HG03196 (cell line): ENCODE data around the gene VAMP7.
"Not testable (repeated sequence)": the region's sequence is repeated elsewhere in the genome, so short reads cannot be mapped to it uniquely, and the experiment has no call there.

ENCODE experiments used
- ATAC-seq: cut with Tn5 transposase; IDR thresholded peaks from one replicate; pipeline ENCODE4 v1.9.1; 2021; ENCODE audit not compliant: unreplicated experiment

The VAMP7 gene, protein sequence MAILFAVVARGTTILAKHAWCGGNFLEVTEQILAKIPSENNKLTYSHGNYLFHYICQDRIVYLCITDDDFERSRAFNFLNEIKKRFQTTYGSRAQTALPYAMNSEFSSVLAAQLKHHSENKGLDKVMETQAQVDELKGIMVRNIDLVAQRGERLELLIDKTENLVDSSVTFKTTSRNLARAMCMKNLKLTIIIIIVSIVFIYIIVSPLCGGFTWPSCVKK

GRCh38 chrX:155881158-155881993, at the start of gene VAMP7:
VAMP7 (plus strand) TSS chrX:155881345; CDS start chrX:155889467, 8,122 bp downstream.
- ATAC-seq, result peak; percentile 97

- ATAC-seq, result no peak
Measured at GRCh38 chrX:155841232-155841631, 39.9 kb upstream of the VAMP7 start.

DNA sequence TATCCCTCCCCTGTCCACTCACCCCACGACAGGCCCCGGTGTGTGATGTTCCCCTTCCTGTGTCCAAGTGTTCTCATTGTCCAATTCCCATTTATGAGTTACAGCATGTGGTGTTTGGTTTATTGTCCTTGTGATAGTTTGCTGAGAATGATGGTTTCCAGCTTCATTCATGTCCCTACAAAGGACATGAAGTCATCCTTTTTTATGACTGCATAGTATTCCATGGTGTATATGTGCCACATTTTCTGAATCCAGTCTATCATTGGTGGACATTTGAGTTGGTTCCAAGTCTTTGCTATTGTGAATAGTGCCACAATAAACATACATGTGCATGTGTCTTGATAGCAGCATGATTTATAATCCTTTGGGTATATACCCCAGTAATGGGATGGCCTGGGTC, 29.4 kb upstream of the VAMP7 start:
- ATAC-seq, result not testable (repeated sequence)

DNA sequence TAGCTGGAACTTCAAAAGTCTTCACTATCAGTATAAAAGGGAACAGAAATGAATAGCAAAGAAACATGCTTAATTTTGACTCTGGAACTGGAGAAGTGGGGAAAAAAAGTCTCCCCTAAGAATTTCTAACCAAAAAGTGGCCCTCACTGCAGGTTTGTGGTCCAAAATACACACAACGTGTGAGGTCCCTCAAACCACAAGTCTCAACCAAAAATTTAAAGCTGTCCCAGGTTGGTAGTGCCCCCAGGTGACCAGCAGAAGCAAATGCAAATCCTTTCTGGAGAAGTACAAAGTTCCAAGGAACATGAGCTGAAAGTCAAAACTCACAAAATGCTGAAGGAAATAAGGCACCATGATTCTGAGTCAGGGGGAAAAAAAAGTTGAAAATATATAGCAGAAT, 23.6 kb upstream of the VAMP7 start:
- ATAC-seq, result no peak

DNA sequence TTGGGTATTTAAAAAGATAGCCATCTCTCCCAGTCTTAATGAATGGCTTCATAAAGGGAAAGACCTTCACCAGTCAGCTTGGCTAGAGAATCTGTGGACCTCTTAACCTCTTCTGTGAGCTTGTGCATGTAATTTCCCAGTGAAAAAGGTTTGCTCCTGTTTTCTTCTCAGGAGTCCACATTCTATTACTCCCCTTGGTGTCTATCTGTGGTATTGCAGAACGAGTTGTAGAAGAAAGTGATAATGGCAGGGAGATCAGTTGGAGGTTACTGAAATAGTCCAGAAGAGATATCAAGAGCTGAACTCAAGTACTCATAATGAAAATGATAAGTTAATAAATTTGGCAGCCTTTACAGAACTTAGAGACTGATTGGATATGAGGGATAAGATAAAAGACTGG, 16.5 kb upstream of the VAMP7 start:
- ATAC-seq, result no peak

DNA sequence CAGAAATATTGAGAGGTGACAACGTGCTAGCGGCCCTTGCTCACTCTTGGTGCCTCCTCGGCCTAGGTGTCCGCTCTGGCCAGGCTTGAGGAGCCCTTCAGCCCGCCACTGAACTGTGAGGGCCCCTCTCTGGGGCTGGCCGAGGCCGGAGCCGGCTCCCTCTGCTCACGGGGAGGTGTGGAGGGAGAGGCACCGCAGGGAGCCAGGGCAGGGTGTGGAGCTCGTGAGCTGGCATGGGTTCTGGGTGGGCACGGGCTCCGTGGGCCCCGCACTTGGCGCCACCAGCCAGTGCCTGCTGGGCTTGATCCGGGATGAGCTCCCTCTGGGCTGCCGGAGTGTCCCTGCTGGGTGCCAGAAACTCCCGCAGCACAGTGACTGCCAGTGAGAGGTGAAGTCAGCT, 16.0 kb upstream of the VAMP7 start:
- ATAC-seq, result no peak

- no peak for ATAC-seq
Measured at GRCh38 chrX:155867821-155868220, 13.3 kb upstream of the VAMP7 start.

GRCh38 chrX:155870958-155871357, 10.2 kb upstream of the VAMP7 start:
- no peak for ATAC-seq

- no peak for ATAC-seq
Measured at GRCh38 chrX:155871934-155872333, 9.2 kb upstream of the VAMP7 start.

DNA sequence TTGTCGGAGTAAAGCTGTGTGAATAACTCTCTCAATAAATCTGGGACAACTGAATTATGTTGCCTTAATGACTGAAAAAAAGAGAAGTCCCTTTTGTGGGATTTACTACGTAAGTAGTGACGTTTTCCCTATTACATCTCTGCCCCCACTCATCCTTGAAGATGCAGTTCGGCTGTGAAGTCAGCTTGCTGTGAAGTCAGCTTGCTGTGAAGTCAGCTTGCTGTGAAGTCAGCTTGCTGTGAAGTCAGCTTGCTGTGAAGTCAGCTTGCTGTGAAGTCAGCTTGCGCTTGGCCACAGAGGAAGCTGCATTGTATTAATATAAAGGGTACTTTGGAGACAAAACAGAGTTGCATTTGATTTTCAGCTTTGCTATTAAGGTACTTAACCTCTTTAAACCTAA, 8.0 kb upstream of the VAMP7 start:
- ATAC-seq, result no peak

GRCh38 chrX:155874571-155875244, 6.4 kb upstream of the VAMP7 start:
- no peak for ATAC-seq

DNA sequence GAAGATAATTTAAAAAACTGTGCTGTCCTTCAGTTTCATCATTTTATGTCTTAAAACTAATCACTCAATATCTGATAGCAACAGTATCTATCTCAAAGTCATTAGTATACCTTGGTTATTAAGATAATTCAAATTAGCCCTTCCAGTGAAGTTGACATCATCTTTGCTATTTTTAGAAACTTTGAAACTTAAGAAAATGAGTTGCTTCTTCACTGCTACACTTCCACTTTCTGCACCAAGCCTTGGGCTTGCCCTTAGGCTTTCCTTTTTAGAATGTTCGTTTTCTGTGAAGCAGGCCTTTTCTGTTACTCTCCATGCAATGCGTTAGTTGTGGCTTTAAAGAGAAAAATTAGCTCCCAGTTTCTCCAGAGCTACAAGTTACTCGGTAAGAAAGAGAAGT, 4.4 kb upstream of the VAMP7 start:
- ATAC-seq, result no peak

DNA sequence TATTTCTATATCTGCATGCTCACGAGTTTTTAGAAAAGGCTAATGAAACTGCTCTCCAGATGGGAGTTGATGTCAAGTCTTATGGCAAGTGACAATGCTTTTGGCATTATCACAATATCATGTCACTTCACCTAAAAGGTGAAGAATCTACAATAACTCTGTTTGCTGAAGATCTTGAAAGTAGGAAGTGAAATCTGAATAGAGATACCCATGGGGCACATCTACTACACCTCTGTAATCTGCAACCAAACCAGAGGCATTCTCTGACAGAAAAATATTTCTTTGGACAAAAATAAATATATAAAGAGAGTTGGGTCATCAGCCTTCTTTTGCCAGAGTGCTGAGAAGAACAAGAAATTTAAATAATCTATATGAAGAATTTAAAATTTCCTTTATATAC, 3.9 kb upstream of the VAMP7 start:
- ATAC-seq, result no peak

- ATAC-seq, result no peak
Measured at GRCh38 chrX:155880586-155881157, 473 bp upstream of the VAMP7 start.

GRCh38 chrX:155886409-155886808, 5.3 kb downstream of the VAMP7 start:
- no peak for ATAC-seq

- ATAC-seq, result no peak
Measured at GRCh38 chrX:155888139-155888538, 7.0 kb downstream of the VAMP7 start.

- ATAC-seq, result no peak
Measured at GRCh38 chrX:155889328-155889727, 8.2 kb downstream of the VAMP7 start.

DNA sequence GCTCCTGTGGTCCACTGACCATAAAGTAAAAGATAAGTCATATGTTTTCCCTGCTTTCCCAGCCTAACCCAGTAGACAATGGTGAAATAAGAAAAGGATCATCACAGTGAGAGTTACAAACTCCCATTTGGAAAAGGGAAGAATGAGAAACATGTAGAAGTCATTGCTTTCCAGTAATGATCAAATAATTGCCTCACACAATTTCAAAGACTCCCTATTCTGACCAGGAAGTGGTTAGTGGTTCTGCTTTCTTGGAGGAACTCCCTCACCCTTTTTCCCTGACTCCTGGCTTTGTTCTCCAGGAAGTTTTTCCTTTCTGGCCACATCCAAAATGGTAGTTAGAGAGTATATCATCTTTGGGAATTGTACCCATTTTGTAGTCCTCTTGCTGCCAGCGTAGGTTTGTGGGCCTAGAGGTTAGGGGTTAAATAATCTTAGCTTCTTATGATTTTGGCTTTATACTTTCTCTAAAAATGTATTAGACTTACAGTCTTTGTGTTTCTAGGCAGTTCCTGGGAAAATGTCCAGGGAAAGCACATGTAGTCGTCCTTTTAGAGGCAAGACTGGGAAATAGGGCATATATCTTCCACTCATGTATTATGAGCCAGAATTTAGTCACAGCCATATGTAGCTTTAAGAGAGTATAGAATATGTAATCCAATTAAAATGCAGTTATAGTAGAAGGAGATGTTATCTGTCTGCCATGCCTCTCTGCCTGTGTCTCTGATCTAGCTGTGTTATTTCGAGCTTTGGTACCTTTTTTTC, 10.5 kb downstream of the VAMP7 start:
- no peak for ATAC-seq

DNA sequence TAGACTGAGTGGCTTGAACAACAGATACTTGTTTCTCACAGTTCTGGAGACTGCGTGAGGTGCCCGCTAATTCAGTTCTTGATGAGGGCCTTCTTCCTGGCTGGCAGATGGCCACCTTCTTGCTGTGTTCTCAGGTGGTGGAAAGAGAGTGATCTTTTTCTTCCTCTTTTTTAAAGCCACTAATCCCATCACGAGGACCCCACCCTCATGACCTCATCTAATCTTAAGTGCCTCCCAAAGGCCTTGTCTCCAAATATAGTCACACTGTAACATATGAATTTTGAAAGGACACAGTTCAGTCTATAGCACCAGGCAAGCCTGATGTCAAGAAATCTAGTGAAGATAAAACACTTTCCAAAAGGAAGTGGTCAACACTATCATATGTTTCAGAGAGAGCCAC, 12.4 kb downstream of the VAMP7 start:
- no peak for ATAC-seq

DNA sequence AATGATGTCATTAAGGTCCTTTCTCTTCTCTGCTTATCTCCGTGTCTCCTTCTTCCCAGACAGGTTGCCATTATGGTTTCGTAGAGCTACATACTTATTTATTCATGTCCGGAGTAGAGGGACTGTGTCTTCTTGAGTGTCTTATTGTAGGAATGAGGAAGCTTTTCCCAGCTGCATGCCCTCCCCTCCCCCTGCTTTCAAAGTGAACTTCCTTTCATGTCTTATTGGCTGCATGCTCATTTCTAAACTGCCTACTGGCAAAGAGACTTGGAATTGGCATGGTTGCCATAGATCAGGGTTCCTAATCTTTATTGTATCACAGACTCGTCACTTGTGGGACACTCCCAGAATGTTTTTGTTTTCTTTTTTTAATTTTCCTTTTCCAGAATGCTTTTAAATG, 15.4 kb downstream of the VAMP7 start:
- ATAC-seq, result no peak

DNA sequence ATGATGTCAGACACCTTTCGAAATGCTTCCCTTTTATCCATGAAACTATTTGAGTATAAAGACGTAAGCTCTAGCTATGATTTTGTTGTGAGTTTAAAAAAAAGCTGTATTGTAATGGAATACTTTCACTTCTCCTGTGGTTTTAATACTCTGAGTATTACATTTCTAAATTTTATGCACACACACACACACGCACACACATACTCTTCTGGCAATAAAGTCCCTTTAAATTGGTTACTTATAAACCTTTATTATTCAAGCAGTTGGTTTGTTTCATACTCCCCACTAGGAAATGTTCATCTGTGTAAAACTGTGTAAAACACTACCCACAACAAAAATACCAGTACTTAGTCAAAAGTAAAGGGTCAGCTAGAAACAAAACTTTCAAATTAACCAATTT, 18.2 kb downstream of the VAMP7 start:
- no peak for ATAC-seq
